GM11168 (cell line): Measurements from ENCODE around the gene KCNG3.
"Not testable (repeated sequence)": the region's sequence is repeated elsewhere in the genome, so short reads cannot be mapped to it uniquely, and the experiment has no call there.

Experiments used
- in situ Hi-C: fragments of 300-500 bp; cut with MboI; formaldehyde crosslinking; loops from one replicate; pipeline ENCODE4 v1.12.0; 2022; ENCODE audit warnings: low sequenced_read_pairs; ENCODE audit not compliant: unreplicated experiment

The KCNG3 gene

DNA sequence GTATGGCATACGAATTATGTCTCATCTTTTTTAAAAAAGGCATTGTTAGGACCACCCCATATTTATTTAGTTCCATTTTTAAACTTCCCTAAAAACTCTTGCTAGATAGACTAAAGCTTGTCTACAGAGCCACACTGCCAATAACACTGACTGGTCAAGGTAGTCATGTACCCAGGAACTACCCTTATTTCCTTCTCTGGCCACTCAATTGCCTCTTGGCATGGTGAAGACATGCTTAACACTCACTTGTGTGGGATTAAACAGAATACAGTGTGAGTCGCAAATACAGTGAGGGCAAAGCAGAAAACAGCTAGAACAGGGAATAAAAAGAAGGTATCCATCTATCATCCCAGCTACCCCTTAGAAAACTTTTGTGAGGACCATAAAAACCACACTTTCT is 57.4 kb downstream of the KCNG3 start:
- in situ Hi-C loops, result no loop called here

DNA sequence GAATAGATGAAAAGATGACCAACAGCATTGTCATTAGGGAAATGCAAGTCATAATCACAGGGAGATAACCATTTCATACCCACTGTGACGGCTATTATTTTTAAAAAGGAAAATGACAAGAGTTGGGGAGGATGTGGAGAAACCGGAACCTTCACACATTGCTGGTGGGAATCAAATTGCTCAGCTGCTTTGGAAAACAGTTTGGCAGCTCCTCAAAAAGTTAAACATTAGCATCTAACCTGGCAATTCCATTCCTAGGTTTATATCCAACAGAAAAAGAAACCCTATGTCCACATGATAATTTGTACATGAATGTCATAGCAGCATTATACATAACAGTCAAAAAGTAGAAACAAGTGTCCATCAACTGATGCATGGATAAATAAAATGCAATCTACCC is 58.2 kb downstream of the KCNG3 start:
- in situ Hi-C loops, result no loop called here

DNA sequence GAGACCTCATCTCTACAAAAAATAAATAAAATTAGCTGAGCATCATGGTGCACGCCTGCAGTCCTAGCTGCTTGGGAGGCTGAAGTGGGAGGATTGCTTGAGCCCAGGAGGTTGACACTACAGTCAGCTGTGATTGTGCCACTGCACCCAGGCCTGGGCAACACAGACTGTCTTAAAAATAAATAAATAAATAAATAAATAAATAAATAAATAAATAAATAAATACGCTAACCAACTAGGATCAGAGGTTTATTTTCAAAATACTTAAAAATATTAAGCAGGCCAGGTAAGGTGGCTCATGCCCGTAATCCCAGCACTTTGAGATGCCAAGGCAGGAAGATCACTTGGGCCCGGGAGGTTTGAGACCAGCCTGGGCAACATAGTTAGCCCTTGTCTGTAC is 63.6 kb downstream of the KCNG3 start:
- in situ Hi-C loops, result no loop called here

DNA sequence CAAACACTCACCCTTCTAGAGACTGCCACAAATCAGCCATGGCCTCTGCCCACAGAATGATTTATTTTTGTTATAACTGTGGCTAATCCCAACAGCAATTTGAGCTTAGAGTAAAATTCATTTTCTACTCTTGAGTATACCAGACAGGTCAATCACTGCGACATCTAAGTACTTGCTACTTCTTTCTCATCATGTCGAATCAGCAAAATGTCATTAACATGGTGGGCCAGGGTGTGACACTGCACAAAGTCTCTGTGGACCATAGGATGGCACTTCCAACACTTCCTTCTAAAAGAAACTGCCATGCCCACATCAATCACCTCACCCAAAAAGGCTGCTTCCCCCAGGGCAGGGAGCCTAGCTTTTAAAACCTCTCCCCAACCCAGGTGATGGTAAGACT is 64.4 kb downstream of the KCNG3 start:
- in situ Hi-C loops, result no loop called here

DNA sequence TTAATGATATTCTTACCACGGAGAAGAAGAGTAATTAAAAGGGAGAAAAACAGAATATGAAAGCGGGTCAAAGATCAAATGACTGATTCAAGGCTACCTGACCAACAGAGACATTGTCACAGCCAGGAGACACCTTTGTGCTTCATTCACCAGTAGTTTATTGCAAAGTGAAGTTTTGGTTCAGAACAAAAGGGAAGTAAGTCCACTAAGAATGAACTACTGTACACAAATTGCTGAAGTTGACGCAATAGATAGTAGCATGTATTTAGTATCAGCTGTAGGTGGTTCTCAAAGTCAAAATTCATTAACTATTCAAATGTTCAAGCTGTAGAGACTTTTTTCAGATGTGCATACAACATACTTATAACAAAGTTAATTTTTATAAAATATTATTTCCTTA is 68.1 kb downstream of the KCNG3 start:
- in situ Hi-C loops, result no loop called here

DNA sequence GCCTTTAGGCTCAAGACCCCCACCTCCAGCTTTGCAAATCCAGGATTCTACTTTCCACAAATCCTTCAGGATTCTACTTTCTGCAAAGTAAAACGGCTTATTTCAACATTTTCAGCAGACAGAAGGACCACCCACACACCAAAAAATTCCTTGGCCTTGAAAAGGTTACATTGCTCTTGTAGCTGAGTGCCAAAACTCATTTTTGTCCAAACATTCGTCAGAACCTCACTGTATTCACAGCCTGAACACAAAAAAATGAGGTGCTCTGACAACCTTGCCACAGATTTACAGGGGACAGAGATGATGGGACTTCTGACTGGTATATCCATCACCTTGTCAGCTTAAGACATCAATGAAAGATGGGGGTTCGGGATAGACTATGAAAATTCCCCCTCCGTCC is 69.7 kb downstream of the KCNG3 start:
- in situ Hi-C loops, result no loop called here

DNA sequence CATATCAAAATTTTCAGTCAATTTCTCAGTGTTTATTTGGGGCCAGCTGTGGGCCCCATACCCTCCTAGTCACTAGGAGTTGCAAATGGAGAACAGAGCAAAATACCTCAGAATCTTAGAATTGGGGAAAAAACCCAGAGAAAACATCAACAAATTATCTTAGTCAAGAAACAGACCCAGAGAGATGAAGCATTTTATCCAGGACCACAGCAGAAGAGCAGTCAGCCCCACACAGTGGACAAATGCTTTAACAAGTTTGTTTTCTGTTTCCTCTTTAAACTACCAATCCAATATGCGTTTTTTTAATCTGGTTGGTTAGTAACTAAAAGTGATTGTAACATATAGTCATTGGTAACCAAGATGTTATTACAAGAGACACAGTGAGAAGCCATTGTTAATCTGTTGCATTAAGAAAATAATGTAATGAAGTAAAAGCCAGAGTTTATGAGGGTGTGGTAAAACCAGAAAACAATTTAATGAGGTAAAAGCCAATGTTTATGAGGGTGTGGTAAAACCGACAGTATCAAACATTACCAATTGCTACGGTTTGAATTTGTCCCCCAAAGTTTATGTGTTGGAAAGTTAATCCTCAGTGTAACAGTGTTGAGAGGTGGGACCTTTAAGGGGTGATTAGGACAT is 72.1 kb downstream of the KCNG3 start:
- in situ Hi-C loops, result no loop called here

DNA sequence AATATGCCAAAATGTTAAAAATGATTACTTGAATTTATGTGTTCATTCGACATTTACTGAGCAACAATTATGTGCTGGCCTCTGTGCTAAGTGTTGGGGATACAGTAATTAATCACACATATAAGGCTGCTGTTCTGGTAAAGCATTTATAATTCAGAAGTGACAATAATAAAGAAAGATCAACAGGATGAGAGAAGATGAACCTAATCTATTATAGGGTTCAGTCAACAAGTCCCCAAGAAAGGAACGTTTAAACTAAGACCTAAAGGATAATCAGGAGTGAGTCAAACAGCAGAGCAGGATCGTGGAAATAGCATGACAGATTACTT is 72.7 kb downstream of the KCNG3 start:
- in situ Hi-C loops, result no loop called here

DNA sequence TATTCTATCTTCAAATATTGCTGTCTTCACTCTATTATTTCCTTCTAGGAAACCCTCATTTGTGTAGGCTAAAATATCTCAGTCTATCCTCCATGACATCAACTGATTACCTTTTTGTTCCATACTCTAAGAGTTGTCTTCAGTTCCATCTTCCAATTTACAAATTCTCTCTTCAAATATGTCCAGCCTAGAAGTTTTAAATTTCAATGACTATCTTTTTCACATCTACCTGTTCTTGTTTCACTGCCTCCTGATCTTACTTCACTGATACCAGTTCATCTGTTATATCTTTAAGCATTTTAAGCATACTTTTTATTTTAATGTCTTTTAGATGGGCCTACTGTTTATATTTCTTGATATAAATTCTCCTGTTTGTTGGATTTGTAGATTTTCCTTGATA is 79.1 kb downstream of the KCNG3 start:
- in situ Hi-C loops, result no loop called here

DNA sequence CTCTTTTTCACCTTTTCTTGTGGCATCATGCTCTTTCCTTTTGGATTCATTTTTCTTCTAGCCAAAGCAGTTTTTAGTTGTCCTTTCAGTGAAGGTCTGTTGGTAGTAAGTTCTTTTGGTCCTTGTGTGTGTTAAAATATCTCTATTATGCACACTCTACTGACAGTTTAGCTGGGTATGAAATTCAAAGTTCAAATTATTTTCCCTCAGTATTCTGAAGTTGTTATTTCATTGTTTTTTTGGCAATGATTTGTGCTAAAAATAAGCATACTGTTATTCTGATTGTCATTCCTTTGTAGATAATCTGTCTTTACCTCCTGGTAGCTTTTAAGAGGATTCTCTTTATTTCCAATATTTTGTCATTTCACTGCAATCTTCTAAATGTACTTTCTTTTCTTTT is 79.6 kb downstream of the KCNG3 start:
- in situ Hi-C loops, result no loop called here

DNA sequence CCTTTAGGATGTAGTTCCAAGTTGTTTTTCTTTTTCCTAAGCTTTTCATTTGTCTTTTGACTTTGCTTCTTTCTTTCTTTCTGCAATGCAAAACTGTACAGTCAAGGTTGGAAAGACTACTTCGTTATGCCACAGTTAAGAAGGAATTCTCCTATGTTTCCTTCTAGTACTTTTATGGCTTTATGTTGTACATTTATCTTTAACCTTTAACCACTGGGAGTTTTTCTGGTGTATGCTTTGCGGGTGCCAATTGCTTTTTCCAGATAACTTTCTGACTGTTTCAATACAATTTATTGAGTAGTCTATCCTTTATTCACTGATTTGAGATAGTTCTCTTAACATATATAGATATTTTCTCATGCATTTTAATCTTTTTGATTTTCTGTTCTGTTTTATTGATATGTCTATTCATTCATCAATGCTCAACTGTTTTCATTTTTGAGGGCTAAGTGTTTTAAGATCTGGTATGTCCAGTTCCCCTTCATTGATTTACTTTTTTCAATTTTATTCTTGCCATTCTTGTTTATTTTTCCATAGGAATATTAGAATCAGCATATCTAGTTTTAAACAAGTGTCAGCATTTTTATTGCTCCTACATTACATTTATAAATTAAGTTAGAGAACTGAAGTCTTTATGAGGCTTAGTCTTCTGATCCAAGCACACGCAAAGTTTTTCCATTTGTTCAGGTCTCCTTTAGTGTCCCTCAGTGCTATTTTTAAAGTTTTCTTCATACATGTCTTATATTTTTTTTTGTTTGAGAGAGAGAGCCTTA is 82.9 kb downstream of the KCNG3 start:
- in situ Hi-C loops, result no loop called here

DNA sequence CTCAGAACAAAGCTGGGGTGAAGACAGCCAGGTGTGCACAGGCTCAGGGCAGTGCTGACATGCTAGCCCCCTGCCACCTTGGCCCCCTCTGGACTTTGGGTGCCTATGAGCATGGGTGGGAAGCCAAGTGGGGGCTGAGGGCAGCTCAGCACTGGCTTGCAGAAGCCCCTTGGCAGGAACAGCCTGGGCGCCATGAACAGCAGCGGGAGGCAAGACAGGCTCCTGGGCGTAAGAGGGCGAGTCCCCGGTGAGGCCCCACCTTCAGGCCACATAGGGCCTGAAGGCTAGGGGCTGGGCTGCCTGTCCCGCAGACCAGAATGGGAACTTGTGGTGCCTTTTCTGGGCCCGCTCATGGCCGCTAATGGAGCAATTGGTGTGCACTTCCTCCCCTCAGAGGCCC is 85.8 kb downstream of the KCNG3 start:
- in situ Hi-C loops, result no loop called here

DNA sequence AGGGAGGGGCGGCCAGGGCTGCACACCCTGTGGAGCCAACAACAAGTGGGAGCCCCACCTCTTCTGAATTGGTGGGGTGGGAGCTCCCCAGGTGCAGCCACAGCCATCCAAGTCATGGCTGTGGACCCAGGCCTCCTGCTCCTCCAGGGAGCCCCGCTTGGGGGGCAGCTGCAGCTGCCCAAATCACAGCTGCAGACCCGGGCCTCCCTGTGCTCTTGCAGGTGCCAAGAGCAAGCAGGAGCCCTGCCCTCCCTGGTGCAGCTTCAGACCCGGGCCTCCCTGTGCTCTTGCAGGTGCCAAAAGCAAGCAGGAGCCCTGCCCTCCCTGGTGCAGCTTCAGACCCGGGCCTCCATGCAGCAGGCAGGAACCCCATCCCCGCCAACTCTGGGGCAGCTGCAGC is 86.3 kb downstream of the KCNG3 start:
- in situ Hi-C loops, result no loop called here

DNA sequence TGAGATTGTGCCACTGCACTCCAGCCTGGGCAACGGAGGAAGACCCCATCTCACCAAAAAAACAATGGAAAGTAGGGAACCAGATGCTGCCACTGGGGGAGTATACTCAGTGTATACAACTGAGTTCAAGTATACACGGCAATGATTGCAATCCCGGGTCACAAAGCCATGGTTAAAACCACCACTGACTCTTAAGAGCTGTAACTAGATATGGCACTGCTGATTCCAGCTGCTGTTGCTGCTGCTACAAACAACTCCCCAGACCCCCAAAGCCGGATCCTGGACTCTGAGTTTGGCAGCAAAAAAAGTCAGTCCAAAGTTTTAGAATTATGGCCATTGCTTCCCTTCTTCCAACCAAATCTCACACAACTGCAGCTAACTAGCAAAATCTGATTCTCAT is 89.1 kb downstream of the KCNG3 start:
- in situ Hi-C loops, result no loop called here

DNA sequence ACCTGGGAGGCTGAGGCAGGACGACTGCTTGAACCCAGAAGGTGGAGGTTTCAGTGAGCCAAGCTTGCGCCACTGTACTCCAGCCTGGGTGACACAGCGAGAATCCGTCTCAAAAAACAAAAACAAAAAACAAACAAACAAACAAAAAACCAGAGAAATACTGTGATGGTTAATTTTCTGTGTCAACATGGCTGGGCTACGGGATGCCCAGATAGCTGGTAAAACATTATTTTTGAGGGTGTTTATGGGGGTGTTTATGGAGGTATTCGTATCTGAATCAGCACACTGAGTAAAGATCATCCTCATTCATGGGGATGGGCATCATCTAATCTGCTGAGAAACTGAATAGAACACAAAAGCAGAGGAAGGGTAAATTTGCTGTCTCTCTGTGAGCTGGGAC is 92.0 kb downstream of the KCNG3 start:
- in situ Hi-C loops, result no loop called here

DNA sequence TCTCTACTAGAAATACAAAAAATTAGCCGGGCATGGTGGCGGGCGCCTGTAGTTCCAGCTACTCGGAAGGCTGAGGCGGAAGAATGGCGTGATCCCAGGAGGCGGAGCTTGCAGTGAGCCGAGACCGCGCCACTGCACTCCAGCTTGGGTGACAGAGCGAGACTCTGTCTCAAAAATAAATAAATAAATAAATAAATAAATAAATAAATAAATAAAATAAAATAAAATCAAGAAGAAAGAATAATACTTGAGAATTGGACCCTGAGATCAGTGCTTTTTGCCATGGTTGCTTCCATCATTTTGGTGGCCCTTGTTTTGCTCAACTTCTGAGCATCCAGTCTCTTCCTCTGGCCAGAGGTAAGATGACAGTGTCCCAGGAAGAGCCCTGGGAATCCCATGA is 95.7 kb downstream of the KCNG3 start:
- in situ Hi-C loops, result not testable (repeated sequence)

DNA sequence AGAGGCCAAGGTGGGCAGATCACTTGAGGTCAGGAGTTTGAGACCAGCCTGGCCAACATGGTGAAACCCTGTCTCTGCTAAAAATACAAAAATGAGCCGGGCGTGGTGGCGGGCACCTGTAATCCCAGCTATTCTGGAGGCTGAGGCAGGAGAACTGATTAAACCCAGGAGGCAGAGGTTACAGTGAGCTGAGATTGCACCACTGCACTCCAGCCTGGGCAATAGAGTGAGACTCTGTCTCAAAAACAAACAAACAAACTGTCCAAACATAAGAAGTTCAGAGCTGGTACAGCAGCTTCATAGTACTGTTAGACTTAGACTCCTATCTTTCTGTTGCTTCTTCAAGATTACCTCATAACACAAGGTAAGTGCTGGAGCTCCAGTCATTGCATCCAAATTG is 100.5 kb downstream of the KCNG3 start:
- in situ Hi-C loops, result not testable (repeated sequence)

DNA sequence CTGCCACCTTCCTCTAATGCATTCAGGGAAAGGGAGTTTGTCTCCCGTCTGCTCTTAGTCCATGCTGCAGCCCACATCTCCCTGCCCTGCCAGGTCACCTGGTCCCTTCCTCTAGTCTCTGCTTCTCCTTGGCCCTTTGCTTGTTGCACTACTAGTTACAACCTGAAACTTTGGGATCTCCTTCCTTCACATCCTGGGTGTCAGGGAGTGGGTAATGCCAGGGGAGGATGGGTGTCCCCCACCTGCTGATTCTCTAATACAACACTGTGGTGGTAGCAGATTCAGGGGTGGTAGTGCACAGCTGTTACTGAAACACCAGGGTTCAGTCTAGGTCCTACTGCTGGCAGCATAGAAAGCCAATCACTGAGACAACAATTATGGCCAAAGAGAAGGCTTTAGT is 101.6 kb downstream of the KCNG3 start:
- in situ Hi-C loops, result no loop called here
